B cell (primary cell): ENCODE data around the gene SLC13A4. TPM values are rescaled to one million over a fixed set of nuclear protein-coding genes. Genes with fewer than 3 reads are reported as not detected.

Source experiments
- ATAC-seq: fragments of 200-7000 bp; cut with Tn5 transposase; one replicate; pipeline ENCODE4 v1.10.0; 2021; ENCODE audit warnings: low read depth, mild to moderate bottlenecking, moderate number of reproducible peaks, moderate library complexity
- CTCF ChIA-PET: fragments of 350-600 bp; sonication (Branson Sonifier 250); formaldehyde crosslinking; loops from one replicate; lab custom pipeline; 2021; ENCODE audit warnings: antibody characterized with exemption, inconsistent platforms; lab: Charles Lee
- POLR2A ChIA-PET: fragments of 350-600 bp; sonication (Branson Sonifier 250); formaldehyde crosslinking; loops from one replicate; lab custom pipeline; 2021; ENCODE audit warnings: antibody characterized with exemption; lab: Charles Lee
- DNase-seq: peaks from one replicate; pipeline ENCODE4 v3.0.0; 2013
- H2AFZ ChIP-seq: 2 replicates; pipeline ENCODE4 v1.6.1; 2012; ENCODE audit warnings: mild to moderate bottlenecking, low read depth, low read length; ENCODE audit not compliant: insufficient read depth, poor library complexity, severe bottlenecking
- H3K27ac ChIP-seq, 2 donors: 1 replicate in 1 of 2; 2 replicates in 1 of 2; pipeline ENCODE4 v1.5.1; 2012 to 2013; ENCODE audit warnings: low read length in 2 of 2, mild to moderate bottlenecking in 2 of 2, moderate library complexity in 1 of 2
- H3K27me3 ChIP-seq, 4 experiments: fragments of 200-600 bp in 1 of 4; sonication (generic) in 1 of 4; replicated peaks in 1 of 4; 1 replicate in 2 of 4; 2 replicates in 2 of 4; pipeline versions ENCODE4 v1.6.1 to v1.7.0; 2013 to 2016; ENCODE audit warnings: low read length in 3 of 4, mild to moderate bottlenecking in 2 of 4, mixed read lengths in 1 of 4, moderate library complexity in 1 of 4; ENCODE audit not compliant: insufficient read depth in 4 of 4, control insufficient read depth in 3 of 4; ENCODE audit errors: control extremely low read depth in 1 of 4
- H3K36me3 ChIP-seq, 2 experiments: replicated peaks in 1 of 2; 1 replicate in 1 of 2; 2 replicates in 1 of 2; pipeline versions ENCODE4 v1.6.1 to v1.7.1; 2013; ENCODE audit warnings: low read length in 1 of 2; ENCODE audit not compliant: insufficient read depth in 2 of 2, control insufficient read depth in 1 of 2; ENCODE audit errors: control extremely low read depth in 1 of 2, extremely low read depth in 1 of 2
- H3K4me1 ChIP-seq, 2 donors: fragments of 200-600 bp in 1 of 2; sonication (generic) in 1 of 2; 1 replicate in 1 of 2; 2 replicates in 1 of 2; pipeline versions ENCODE4 v1.5.1 to v1.6.1; 2013 to 2017; ENCODE audit warnings: low read length in 2 of 2; ENCODE audit not compliant: control insufficient read depth in 2 of 2, insufficient read depth in 2 of 2
- H3K4me2 ChIP-seq: replicated peaks from 2 replicates; pipeline ENCODE3; 2012; ENCODE audit warnings: mild to moderate bottlenecking, low read depth, low read length; ENCODE audit not compliant: poor library complexity, severe bottlenecking
- H3K4me3 ChIP-seq, 5 experiments: fragments of 200-600 bp in 1 of 5; sonication (generic) in 1 of 5; 1 replicate in 3 of 5; 2 replicates in 2 of 5; pipeline versions ENCODE4 v1.5.1 to v1.7.0; 2011 to 2016; ENCODE audit warnings: low read length in 4 of 5, mild to moderate bottlenecking in 4 of 5, low read depth in 2 of 5, control low read depth in 1 of 5, moderate library complexity in 1 of 5; ENCODE audit not compliant: insufficient read depth in 1 of 5; ENCODE audit errors: control extremely low read depth in 1 of 5, extremely low read depth in 1 of 5
- H3K79me2 ChIP-seq: fragments of 200-600 bp; sonication (generic); one replicate; pipeline ENCODE4 v1.6.0; 2016; ENCODE audit warnings: low read length; ENCODE audit not compliant: control insufficient read depth, insufficient read depth
- H3K9ac ChIP-seq: fragments of 200-600 bp; sonication (generic); 2 replicates; pipeline ENCODE4 v1.6.1; 2017; ENCODE audit warnings: mild to moderate bottlenecking, low read length, moderate library complexity
- H3K9me3 ChIP-seq, 3 donors: one replicate each; pipeline versions ENCODE4 v1.6.1 to v1.7.1; 2013; ENCODE audit warnings: low read length in 2 of 3; ENCODE audit not compliant: control insufficient read depth in 2 of 3, insufficient read depth in 1 of 3; ENCODE audit errors: control extremely low read depth in 1 of 3
- H4K20me1 ChIP-seq: 2 replicates; pipeline ENCODE4 v1.6.0; 2012; ENCODE audit warnings: mild to moderate bottlenecking, low read length; ENCODE audit not compliant: insufficient read depth, control insufficient read depth, poor library complexity, severe bottlenecking
- H3K27ac Mint-ChIP-seq: one replicate; pipeline ENCODE4 v1.8.0; 2021; ENCODE audit warnings: mixed read lengths
- H3K27me3 Mint-ChIP-seq: one replicate; pipeline ENCODE4 v1.8.0; 2021; ENCODE audit warnings: mixed read lengths
- H3K4me1 Mint-ChIP-seq: one replicate; pipeline ENCODE4 v1.8.0; 2021; ENCODE audit warnings: mixed read lengths
- H3K4me3 Mint-ChIP-seq: one replicate; pipeline ENCODE4 v1.8.0; 2021; ENCODE audit warnings: mixed read lengths
- H3K9me3 Mint-ChIP-seq: one replicate; pipeline ENCODE4 v1.8.0; 2022; ENCODE audit warnings: mixed read lengths; ENCODE audit not compliant: insufficient read depth
- EZH2 ChIP-seq: IDR thresholded peaks from 2 replicates; pipeline ENCODE4 v1.6.1; 2012; ENCODE audit warnings: borderline replicate concordance, low read depth, mild to moderate bottlenecking, moderate library complexity, low read length; ENCODE audit not compliant: insufficient read depth, poor library complexity, severe bottlenecking
- WGBS: methylation state at CpG from one replicate; pipeline ENCODE4 v1.1.5; 2013; ENCODE audit warnings: missing lambda C conversion rate; ENCODE audit not compliant: insufficient coverage; 5-methylcytosine and 5-hydroxymethylcytosine counted together
- intact Hi-C: fragments of 100-400 bp; cut with micrococcal nuclease; formaldehyde crosslinking; loops from one replicate; pipeline ENCODE4 v1.10.0; 2022
- polyA plus RNA-seq: library from polyadenylated mRNA; depleted of rRNA; stranded (reverse); fragments of >200 nt; gene quantifications from 2 replicates; pipeline ENCODE4 v1.2.3, GENCODE V29; 2012
- total RNA-seq, 2 donors: library from RNA; stranded (reverse); fragments of 120-200 nt in 1 of 2; gene quantifications; 1 replicate in 1 of 2; 2 replicates in 1 of 2; pipeline versions ENCODE4 v1.2.3 to v1.2.4, GENCODE V29; 2013 to 2022
- TF ChIP-seq, protein P1 (sequence below): fragments of 200-600 bp; IDR thresholded peaks from one replicate; pipeline ENCODE4 v1.8.0; 2022; ENCODE audit warnings: antibody characterized with exemption, mild to moderate bottlenecking

The SLC13A4 gene
- total and polyA plus RNA-seq, 2 donors (not counting 1 experiment from before 2014, with no cell fraction given): not detected

GRCh38 chr7:135706038-135706742, 21.8 kb downstream of the SLC13A4 start:
- Histone ChIP-seq H2AFZ (no peak overlapping the region), H3K4me1 (no peaks in the 10 kb centered on the region), H3K9ac (no peak overlapping the region), H3K36me3 (no peaks in the 10 kb centered on the region), H4K20me1 (no peaks in the 10 kb centered on the region), H3K4me2 (no peak overlapping the region), H3K27ac (no peak overlapping the region), H3K4me3 (no peak overlapping the region), H3K27me3 (no peaks in the 10 kb centered on the region), H3K79me2 (no peaks in the 10 kb centered on the region), H3K9me3 (no peaks in the 10 kb centered on the region)
- 93% methylated on average over 18 of the region's 20 CpGs for WGBS
- ChIA-PET CTCF (no interaction called here), POLR2A (no interaction called here)
- Mint-ChIP-seq H3K27ac (no peak overlapping the region), H3K27me3 (no peaks in the 10 kb centered on the region), H3K4me1 (no peaks in the 10 kb centered on the region), H3K9me3 (no peaks in the 10 kb centered on the region), H3K4me3 (no peak overlapping the region)
- DNase-seq (no peak), ATAC-seq (no peak)
- TF ChIP-seq, protein P1, sequence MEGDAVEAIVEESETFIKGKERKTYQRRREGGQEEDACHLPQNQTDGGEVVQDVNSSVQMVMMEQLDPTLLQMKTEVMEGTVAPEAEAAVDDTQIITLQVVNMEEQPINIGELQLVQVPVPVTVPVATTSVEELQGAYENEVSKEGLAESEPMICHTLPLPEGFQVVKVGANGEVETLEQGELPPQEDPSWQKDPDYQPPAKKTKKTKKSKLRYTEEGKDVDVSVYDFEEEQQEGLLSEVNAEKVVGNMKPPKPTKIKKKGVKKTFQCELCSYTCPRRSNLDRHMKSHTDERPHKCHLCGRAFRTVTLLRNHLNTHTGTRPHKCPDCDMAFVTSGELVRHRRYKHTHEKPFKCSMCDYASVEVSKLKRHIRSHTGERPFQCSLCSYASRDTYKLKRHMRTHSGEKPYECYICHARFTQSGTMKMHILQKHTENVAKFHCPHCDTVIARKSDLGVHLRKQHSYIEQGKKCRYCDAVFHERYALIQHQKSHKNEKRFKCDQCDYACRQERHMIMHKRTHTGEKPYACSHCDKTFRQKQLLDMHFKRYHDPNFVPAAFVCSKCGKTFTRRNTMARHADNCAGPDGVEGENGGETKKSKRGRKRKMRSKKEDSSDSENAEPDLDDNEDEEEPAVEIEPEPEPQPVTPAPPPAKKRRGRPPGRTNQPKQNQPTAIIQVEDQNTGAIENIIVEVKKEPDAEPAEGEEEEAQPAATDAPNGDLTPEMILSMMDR: no peak
- no peak for TF ChIP-seq EZH2
- intact Hi-C loops: no loop called here

- POLR2A ChIA-PET: no interaction called here
- H3K4me2 ChIP-seq: no peak overlapping the region
- ATAC-seq: no peak
- WGBS: 86% methylated on average over 4 of the region's 5 CpGs
- DNase-seq: no peak
- no peaks in the 10 kb centered on the region for H3K27me3 Mint-ChIP-seq
- no peak overlapping the region for H3K4me3 ChIP-seq
- H3K9me3 Mint-ChIP-seq: no peaks in the 10 kb centered on the region
- H3K9ac ChIP-seq: no peak overlapping the region
- H3K79me2 ChIP-seq: no peaks in the 10 kb centered on the region
- TF ChIP-seq, protein P1: no peak
- TF ChIP-seq EZH2: no peak
- no peak overlapping the region for H2AFZ ChIP-seq
- no peaks in the 10 kb centered on the region for H3K4me1 Mint-ChIP-seq
- H3K9me3 ChIP-seq: no peaks in the 10 kb centered on the region
- H3K27me3 ChIP-seq: no peaks in the 10 kb centered on the region
- no peaks in the 10 kb centered on the region for H3K36me3 ChIP-seq
- H3K27ac Mint-ChIP-seq: no peak overlapping the region
- H4K20me1 ChIP-seq: no peaks in the 10 kb centered on the region
- no peak overlapping the region for H3K27ac ChIP-seq
- no peaks in the 10 kb centered on the region for H3K4me1 ChIP-seq
- intact Hi-C loops: no loop called here
- CTCF ChIA-PET: no interaction called here
- no peak overlapping the region for H3K4me3 Mint-ChIP-seq
These were observed 23.3 kb downstream of the SLC13A4 start for GRCh38 chr7:135704698-135705097.
